Measurements from ENCODE around the gene CDHR5. TPM values are rescaled to one million over a fixed set of nuclear protein-coding genes. Genes with fewer than 3 reads are reported as not detected.
"Not testable (repeated sequence)": the region's sequence is repeated elsewhere in the genome, so short reads cannot be mapped to it uniquely, and the experiment has no call there.

Gene CDHR5
- total and polyA plus RNA-seq, 2 experiments from 2014 or later: 114 to 166 TPM

GRCh38 chr11:575313-575995, 49.3 kb downstream of the CDHR5 start:
- peak overlapping the region; percentile 99 for H3K4me2 ChIP-seq
- under 1% methylated on average over 49 of the region's 81 CpGs for WGBS (ENCODE audit: low lambda C conversion rate, missing lambda C conversion rate)
- H4K20me1 ChIP-seq (ENCODE audit: insufficient read depth, poor library complexity, severe bottlenecking): peaks cover 34% of the 10 kb centered on the region
- peaks cover 50% of the 10 kb centered on the region for H3K4me1 ChIP-seq (ENCODE audit: insufficient read depth)
- H2AFZ ChIP-seq: peak overlapping the region; percentile 82
- no peaks in the 10 kb centered on the region for H3K9me2 ChIP-seq (replicated peaks; ENCODE audit: insufficient read depth)
- peak overlapping the region; percentile 79 for H3K4me3 ChIP-seq
- H3K27ac ChIP-seq: peak overlapping the region; percentile 77
- TF ChIP-seq EZH2 (IDR thresholded peaks at IDR 0.05; ENCODE audit: borderline replicate concordance) (no peak), CTCF (IDR thresholded peaks at IDR 0.05; ENCODE audit: poor library complexity) (no peak), EZH2phosphoT487 (IDR thresholded peaks at IDR 0.05; ENCODE audit: low read depth, severe bottlenecking, unreplicated experiment) (no peak)
- no peaks in the 10 kb centered on the region for H3K36me3 ChIP-seq (replicated peaks; ENCODE audit: insufficient read depth, low read depth)
- no peak for DNase-seq (ENCODE audit: low spot score)
- no peaks in the 10 kb centered on the region for H3K9me3 ChIP-seq (ENCODE audit: low read depth)
- H3K27me3 ChIP-seq: no peaks in the 10 kb centered on the region
- peaks cover 37% of the 10 kb centered on the region for H3K79me2 ChIP-seq

GRCh38 chr11:574632-575312, 50.0 kb downstream of the CDHR5 start:
- Histone ChIP-seq H3K4me3 (peak overlapping the region; percentile 79), H3K79me2 (peaks cover 30% of the 10 kb centered on the region), H4K20me1 (ENCODE audit: insufficient read depth, poor library complexity, severe bottlenecking) (peaks cover 27% of the 10 kb centered on the region), H3K9me3 (ENCODE audit: low read depth) (no peaks in the 10 kb centered on the region), H3K9me2 (replicated peaks; ENCODE audit: insufficient read depth) (no peaks in the 10 kb centered on the region), H2AFZ (peak overlapping the region; percentile 82), H3K27me3 (no peaks in the 10 kb centered on the region), H3K4me1 (ENCODE audit: insufficient read depth) (peaks cover 43% of the 10 kb centered on the region), H3K36me3 (replicated peaks; ENCODE audit: insufficient read depth, low read depth) (no peaks in the 10 kb centered on the region), H3K27ac (no peak overlapping the region), H3K4me2 (peak overlapping the region; percentile 99)
- TF ChIP-seq CTCF (IDR thresholded peaks at IDR 0.05; ENCODE audit: poor library complexity) (no peak), EZH2phosphoT487 (IDR thresholded peaks at IDR 0.05; ENCODE audit: low read depth, severe bottlenecking, unreplicated experiment) (no peak), EZH2 (IDR thresholded peaks at IDR 0.05; ENCODE audit: borderline replicate concordance) (no peak)
- no peak for DNase-seq (ENCODE audit: low spot score)
- WGBS (ENCODE audit: low lambda C conversion rate, missing lambda C conversion rate): 31% methylated on average over 24 of the region's 25 CpGs

DNA sequence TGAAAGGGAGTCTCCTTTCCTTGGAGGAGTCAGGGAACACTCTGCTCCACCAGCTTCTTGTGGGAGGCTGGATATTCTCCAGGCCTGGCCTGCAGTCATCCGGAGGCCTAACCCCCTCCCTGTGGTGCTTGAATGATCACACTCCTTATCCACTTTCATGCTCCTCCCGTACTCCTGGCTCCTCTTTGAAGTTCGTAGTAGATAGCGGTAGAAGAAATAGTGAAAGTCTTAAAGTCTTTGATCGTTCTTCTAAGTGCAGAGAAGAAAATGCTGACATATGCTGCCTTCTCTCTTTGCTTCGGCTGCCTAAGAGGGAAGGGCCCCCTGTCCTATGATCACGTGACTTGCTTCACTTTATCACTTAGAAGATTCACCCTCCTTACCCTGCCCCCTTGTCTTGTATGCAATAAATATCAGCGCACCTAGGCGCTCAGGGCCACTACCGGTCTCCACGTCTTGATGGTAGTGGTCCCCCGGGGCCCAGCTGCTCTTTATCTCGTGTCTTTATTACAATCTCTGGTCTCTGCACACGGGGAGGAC, 50.7 kb downstream of the CDHR5 start:
- H3K27me3 ChIP-seq; DNase-seq (ENCODE audit: low spot score): not testable (repeated sequence)
- 38% methylated on average over 14 of the region's 14 CpGs for WGBS (ENCODE audit: low lambda C conversion rate, missing lambda C conversion rate)

GRCh38 chr11:573146-573759, 51.5 kb downstream of the CDHR5 start:
- peaks cover 12% of the 10 kb centered on the region for H4K20me1 ChIP-seq (ENCODE audit: insufficient read depth, poor library complexity, severe bottlenecking)
- no peaks in the 10 kb centered on the region for H3K9me3 ChIP-seq (ENCODE audit: low read depth)
- H3K79me2 ChIP-seq: peaks cover 15% of the 10 kb centered on the region
- H3K9me2 ChIP-seq (replicated peaks; ENCODE audit: insufficient read depth): no peaks in the 10 kb centered on the region
- no peaks in the 10 kb centered on the region for H3K36me3 ChIP-seq (replicated peaks; ENCODE audit: insufficient read depth, low read depth)
- no peak overlapping the region for H3K4me3 ChIP-seq
- H3K4me1 ChIP-seq (ENCODE audit: insufficient read depth): peaks cover 34% of the 10 kb centered on the region
- no peaks in the 10 kb centered on the region for H3K27me3 ChIP-seq
- TF ChIP-seq EZH2 (IDR thresholded peaks at IDR 0.05; ENCODE audit: borderline replicate concordance) (no peak), CTCF (IDR thresholded peaks at IDR 0.05; ENCODE audit: poor library complexity) (no peak), EZH2phosphoT487 (IDR thresholded peaks at IDR 0.05; ENCODE audit: low read depth, severe bottlenecking, unreplicated experiment) (no peak)
- no peak for DNase-seq (ENCODE audit: low spot score)
- no peak overlapping the region for H2AFZ ChIP-seq
- no peak overlapping the region for H3K27ac ChIP-seq
- 91% methylated on average over 16 of the region's 16 CpGs for WGBS (ENCODE audit: low lambda C conversion rate, missing lambda C conversion rate)
- H3K4me2 ChIP-seq: peak overlapping the region; percentile 99

More for the DNA sequence above, 50.7 kb downstream of the CDHR5 start:
- Histone ChIP-seq H3K79me2 (peaks cover 24% of the 10 kb centered on the region), H4K20me1 (ENCODE audit: insufficient read depth, poor library complexity, severe bottlenecking) (peaks cover 20% of the 10 kb centered on the region), H3K4me2 (peak overlapping the region; percentile 99), H3K4me1 (ENCODE audit: insufficient read depth) (peaks cover 40% of the 10 kb centered on the region)
- H3K27ac ChIP-seq; H2AFZ ChIP-seq; H3K9me2 ChIP-seq (replicated peaks; ENCODE audit: insufficient read depth); H3K36me3 ChIP-seq (replicated peaks; ENCODE audit: insufficient read depth, low read depth); H3K4me3 ChIP-seq; H3K9me3 ChIP-seq (ENCODE audit: low read depth): not testable (repeated sequence)
